B cell (primary cell): Measurements from ENCODE around the gene NRAP.

Experiments used
- EZH2 ChIP-seq: IDR thresholded peaks from 2 replicates; pipeline ENCODE4 v1.6.1; 2012; ENCODE audit warnings: borderline replicate concordance, low read depth, mild to moderate bottlenecking, moderate library complexity, low read length; ENCODE audit not compliant: insufficient read depth, poor library complexity, severe bottlenecking
- TF ChIP-seq, protein P1 (sequence below): fragments of 200-600 bp; IDR thresholded peaks from one replicate; pipeline ENCODE4 v1.8.0; 2022; ENCODE audit warnings: antibody characterized with exemption, mild to moderate bottlenecking

DNA sequence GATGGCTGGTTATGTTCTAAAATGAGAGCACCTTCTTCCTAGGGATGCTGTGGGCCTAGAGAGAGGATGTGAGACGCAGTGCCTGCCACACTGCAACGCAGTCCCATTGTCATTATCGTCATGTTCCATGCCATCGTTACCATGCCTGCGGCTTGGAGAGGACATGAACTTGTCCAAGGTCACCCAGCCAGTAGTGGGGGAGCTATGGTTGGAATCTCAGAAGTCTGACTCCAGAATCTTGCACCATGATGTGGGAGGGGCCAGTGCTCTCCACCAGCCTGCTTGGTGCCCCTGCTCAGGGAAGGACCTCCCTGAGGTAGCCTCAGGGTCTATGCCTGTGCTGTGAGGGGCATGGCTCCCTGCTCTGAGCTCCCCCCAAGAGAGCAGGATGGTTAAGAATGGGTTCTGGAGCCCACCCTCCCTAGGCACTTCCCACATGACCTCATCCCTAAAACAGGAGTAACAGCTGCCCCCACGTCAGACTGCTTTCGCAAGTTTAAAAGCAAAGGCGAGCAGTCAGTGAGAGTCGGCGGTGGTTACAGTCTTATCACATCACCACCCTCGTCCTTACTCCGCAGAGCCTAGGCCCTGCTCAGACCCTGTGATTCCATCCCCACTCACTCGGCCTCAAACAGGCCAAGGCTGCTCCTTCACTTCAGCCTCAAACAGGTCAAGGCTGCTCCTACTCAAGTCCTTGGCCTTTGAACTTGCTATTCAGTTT, 60.6 kb downstream of the NRAP start:
- TF ChIP-seq EZH2: no peak
- TF ChIP-seq, protein P1, sequence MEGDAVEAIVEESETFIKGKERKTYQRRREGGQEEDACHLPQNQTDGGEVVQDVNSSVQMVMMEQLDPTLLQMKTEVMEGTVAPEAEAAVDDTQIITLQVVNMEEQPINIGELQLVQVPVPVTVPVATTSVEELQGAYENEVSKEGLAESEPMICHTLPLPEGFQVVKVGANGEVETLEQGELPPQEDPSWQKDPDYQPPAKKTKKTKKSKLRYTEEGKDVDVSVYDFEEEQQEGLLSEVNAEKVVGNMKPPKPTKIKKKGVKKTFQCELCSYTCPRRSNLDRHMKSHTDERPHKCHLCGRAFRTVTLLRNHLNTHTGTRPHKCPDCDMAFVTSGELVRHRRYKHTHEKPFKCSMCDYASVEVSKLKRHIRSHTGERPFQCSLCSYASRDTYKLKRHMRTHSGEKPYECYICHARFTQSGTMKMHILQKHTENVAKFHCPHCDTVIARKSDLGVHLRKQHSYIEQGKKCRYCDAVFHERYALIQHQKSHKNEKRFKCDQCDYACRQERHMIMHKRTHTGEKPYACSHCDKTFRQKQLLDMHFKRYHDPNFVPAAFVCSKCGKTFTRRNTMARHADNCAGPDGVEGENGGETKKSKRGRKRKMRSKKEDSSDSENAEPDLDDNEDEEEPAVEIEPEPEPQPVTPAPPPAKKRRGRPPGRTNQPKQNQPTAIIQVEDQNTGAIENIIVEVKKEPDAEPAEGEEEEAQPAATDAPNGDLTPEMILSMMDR: no peak
